Measurements from ENCODE around the gene CHST8.

DNA sequence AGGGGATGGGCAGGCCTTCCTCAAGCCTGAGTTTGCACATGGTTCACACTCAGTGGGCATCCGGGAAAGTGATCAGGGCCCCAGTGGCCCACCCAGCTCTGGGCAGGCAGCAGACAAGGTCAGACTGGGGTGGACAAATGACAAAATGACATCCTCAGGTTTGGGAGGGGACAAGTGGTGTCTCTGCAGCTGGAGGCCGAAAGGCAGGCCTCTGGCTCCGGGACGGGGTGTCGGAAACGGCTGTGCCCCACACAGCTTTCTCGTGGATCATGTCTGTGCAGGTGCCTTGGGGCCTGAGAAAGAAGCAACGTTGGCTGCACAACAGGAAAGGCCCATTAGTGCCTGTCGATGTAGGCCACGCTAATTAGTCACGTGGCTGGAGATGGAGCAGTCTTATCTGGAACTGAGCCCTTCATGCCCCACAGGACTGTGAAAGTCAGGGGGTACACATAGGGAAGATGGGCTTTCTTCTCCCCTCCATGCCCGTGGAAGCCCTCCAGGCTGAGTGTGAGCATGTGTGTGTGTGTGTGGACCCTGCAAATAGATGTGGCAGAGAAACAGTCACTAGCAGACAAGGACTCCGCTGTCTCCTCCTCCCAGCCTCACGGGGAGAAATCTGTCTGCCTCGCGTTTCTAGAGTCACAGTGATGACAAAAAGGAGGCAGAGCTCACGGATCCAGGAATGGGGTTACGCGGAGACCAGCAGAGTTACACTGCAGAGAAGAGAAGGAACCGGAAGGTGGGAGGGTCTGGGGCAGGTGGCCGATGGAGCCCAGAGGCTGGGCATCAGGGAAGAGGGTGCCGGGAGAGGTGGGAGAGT lies 44.2 kb downstream of the CHST8 start:
- no peak for TF ChIP-seq POLR2AphosphoS5 (IDR thresholded peaks at IDR 0.05)
- TF ChIP-seq, protein P1, sequence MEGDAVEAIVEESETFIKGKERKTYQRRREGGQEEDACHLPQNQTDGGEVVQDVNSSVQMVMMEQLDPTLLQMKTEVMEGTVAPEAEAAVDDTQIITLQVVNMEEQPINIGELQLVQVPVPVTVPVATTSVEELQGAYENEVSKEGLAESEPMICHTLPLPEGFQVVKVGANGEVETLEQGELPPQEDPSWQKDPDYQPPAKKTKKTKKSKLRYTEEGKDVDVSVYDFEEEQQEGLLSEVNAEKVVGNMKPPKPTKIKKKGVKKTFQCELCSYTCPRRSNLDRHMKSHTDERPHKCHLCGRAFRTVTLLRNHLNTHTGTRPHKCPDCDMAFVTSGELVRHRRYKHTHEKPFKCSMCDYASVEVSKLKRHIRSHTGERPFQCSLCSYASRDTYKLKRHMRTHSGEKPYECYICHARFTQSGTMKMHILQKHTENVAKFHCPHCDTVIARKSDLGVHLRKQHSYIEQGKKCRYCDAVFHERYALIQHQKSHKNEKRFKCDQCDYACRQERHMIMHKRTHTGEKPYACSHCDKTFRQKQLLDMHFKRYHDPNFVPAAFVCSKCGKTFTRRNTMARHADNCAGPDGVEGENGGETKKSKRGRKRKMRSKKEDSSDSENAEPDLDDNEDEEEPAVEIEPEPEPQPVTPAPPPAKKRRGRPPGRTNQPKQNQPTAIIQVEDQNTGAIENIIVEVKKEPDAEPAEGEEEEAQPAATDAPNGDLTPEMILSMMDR (IDR thresholded peaks at IDR 0.05), result no peak
- no peak for TF ChIP-seq POLR2A (IDR thresholded peaks at IDR 0.05; ENCODE audit: low read depth)
